GM12892 (cell line): ENCODE data around the gene CHURC1.

Experiments used
- POLR2A ChIP-seq: IDR thresholded peaks from 2 replicates; pipeline ENCODE4 v1.6.1; 2011; ENCODE audit warnings: low read depth, low read length, control low read depth
- TAF1 ChIP-seq: IDR thresholded peaks from 2 replicates; pipeline ENCODE4 v1.6.1; 2011; ENCODE audit warnings: low read depth, mild to moderate bottlenecking, control low read depth, low read length, borderline replicate concordance

DNA sequence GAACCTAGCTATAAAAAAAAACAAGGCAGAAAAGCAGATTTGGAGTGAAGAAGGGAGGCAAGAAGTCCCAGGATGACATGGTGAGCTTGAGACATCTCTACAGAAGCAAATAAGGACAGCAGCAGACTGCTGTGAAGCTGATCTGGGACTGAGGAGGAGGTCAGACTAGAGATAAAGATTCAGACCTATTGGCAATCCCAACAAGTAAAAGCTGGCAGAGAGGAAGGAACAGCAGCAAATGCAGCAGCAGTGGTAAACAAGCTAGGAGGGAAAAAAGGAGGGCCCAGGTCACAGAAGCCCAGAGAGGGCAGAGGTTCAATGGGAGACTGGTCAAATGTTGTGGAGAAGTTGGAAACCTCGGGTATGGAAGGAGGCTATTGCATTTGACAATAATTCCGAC lies 45.9 kb upstream of the CHURC1 start:
- TF ChIP-seq POLR2A (no peak), TAF1 (no peak)
